Mesenchymal stem cell (in vitro differentiated cells and primary cell): ENCODE results near the gene RRP1B.
"Not testable (repeated sequence)": the region's sequence is repeated elsewhere in the genome, so short reads cannot be mapped to it uniquely, and the experiment has no call there.

Experiments used
- DNase-seq: peaks from one replicate; pipeline ENCODE4 v3.0.0-alpha.2; 2013
- H2AFZ ChIP-seq: one replicate; pipeline ENCODE4 v1.6.1; 2013; ENCODE audit warnings: low read depth, mild to moderate bottlenecking, control low read depth, inconsistent platforms, low read length, moderate library complexity
- H2AK5ac ChIP-seq: 2 replicates; pipeline ENCODE4 v1.6.1; 2013; ENCODE audit warnings: low read length, moderate library complexity, mild to moderate bottlenecking, inconsistent platforms; ENCODE audit not compliant: severe bottlenecking
- H2BK120ac ChIP-seq: one replicate; pipeline ENCODE4 v1.6.1; 2013; ENCODE audit warnings: low read depth, mild to moderate bottlenecking, inconsistent platforms, low read length, moderate library complexity
- H2BK12ac ChIP-seq, 2 experiments: one replicate each; pipeline ENCODE4 v1.6.1; 2013; ENCODE audit warnings: inconsistent platforms in 2 of 2, low read length in 2 of 2, mild to moderate bottlenecking in 2 of 2, moderate library complexity in 2 of 2, control low read depth in 1 of 2
- H2BK15ac ChIP-seq: one replicate; pipeline ENCODE4 v1.6.1; 2013; ENCODE audit warnings: mild to moderate bottlenecking, low read depth, inconsistent platforms; ENCODE audit not compliant: poor library complexity, severe bottlenecking
- H2BK5ac ChIP-seq: 2 replicates; pipeline ENCODE4 v1.6.1; 2013; ENCODE audit warnings: low read depth, mild to moderate bottlenecking, low read length, control low read depth, inconsistent platforms; ENCODE audit not compliant: poor library complexity, severe bottlenecking
- H3K14ac ChIP-seq, 2 experiments: one replicate each; pipeline ENCODE4 v1.6.1; 2013; ENCODE audit warnings: inconsistent platforms in 2 of 2, low read length in 2 of 2, control low read depth in 1 of 2, mild to moderate bottlenecking in 1 of 2, moderate library complexity in 1 of 2
- H3K18ac ChIP-seq, 2 experiments: one replicate each; pipeline ENCODE4 v1.6.1; 2013; ENCODE audit warnings: inconsistent platforms in 2 of 2, low read length in 2 of 2, control low read depth in 1 of 2, low read depth in 1 of 2, mild to moderate bottlenecking in 1 of 2
- H3K23ac ChIP-seq, 2 experiments: one replicate each; pipeline ENCODE4 v1.6.1; 2013; ENCODE audit warnings: inconsistent platforms in 2 of 2, low read length in 2 of 2, mild to moderate bottlenecking in 2 of 2, moderate library complexity in 2 of 2, control low read depth in 1 of 2
- H3K27ac ChIP-seq: 2 replicates; pipeline ENCODE4 v1.5.1; 2013; ENCODE audit warnings: mild to moderate bottlenecking, moderate library complexity, low read length, control low read depth, inconsistent platforms; ENCODE audit not compliant: poor library complexity, severe bottlenecking
- H3K27me3 ChIP-seq, 2 experiments: 2 replicates each; pipeline versions ENCODE4 v1.6.1 to v1.7.0; 2013; ENCODE audit warnings: low read length in 2 of 2, mild to moderate bottlenecking in 2 of 2, moderate library complexity in 2 of 2, control low read depth in 1 of 2, inconsistent platforms in 1 of 2; ENCODE audit not compliant: control insufficient read depth in 1 of 2, insufficient read depth in 1 of 2
- H3K36me3 ChIP-seq, 2 experiments: 2 replicates each; pipeline versions ENCODE4 v1.6.1 to v1.7.0; 2013; ENCODE audit warnings: low read length in 2 of 2, control low read depth in 1 of 2, inconsistent platforms in 1 of 2, low read depth in 1 of 2, mild to moderate bottlenecking in 1 of 2; ENCODE audit not compliant: insufficient read depth in 2 of 2, control insufficient read depth in 1 of 2
- H3K4ac ChIP-seq, 2 experiments: one replicate each; pipeline ENCODE4 v1.6.1; 2013; ENCODE audit warnings: inconsistent platforms in 2 of 2, low read length in 2 of 2, mild to moderate bottlenecking in 2 of 2, moderate library complexity in 2 of 2, control low read depth in 1 of 2, low read depth in 1 of 2
- H3K4me1 ChIP-seq: 2 replicates; pipeline ENCODE4 v1.6.1; 2013; ENCODE audit warnings: low read depth, low read length, control low read depth; ENCODE audit not compliant: control insufficient read depth, insufficient read depth
- H3K4me2 ChIP-seq: 2 replicates; pipeline ENCODE4 v1.6.1; 2013; ENCODE audit warnings: low read length, mild to moderate bottlenecking, inconsistent platforms; ENCODE audit not compliant: poor library complexity, severe bottlenecking
- H3K4me3 ChIP-seq, 2 experiments: 2 replicates each; pipeline versions ENCODE4 v1.5.1 to v1.7.0; 2013; ENCODE audit warnings: low read length in 2 of 2, mild to moderate bottlenecking in 2 of 2, control low read depth in 1 of 2, low read depth in 1 of 2; ENCODE audit not compliant: insufficient read depth in 1 of 2
- H3K79me1 ChIP-seq: replicated peaks from 2 replicates; pipeline ENCODE4 v1.6.1; 2013; ENCODE audit warnings: mild to moderate bottlenecking, control low read depth, low read length, inconsistent platforms; ENCODE audit not compliant: poor library complexity, severe bottlenecking
- H3K9ac ChIP-seq: 2 replicates; pipeline ENCODE4 v1.7.0; 2013; ENCODE audit warnings: mild to moderate bottlenecking, low read length, moderate library complexity
- H3K9me3 ChIP-seq: 2 replicates; pipeline ENCODE4 v1.7.0; 2013; ENCODE audit warnings: mild to moderate bottlenecking, low read length; ENCODE audit not compliant: control insufficient read depth
- H4K8ac ChIP-seq: one replicate; pipeline ENCODE4 v1.6.1; 2013; ENCODE audit warnings: inconsistent platforms, mild to moderate bottlenecking, low read length, moderate library complexity
- H4K91ac ChIP-seq: one replicate; pipeline ENCODE4 v1.6.1; 2013; ENCODE audit warnings: mild to moderate bottlenecking, low read length, inconsistent platforms
- WGBS: methylation state at CpG from one replicate; pipeline ENCODE4 v1.1.7; 2013; ENCODE audit warnings: mixed read lengths; 5-methylcytosine and 5-hydroxymethylcytosine counted together

RRP1B gene

GRCh38 chr21:43614839-43615238 is 44.5 kb upstream of the RRP1B start:
- no peak overlapping the region for H2AFZ ChIP-seq
- no peak overlapping the region for H2AK5ac ChIP-seq
- no peak overlapping the region for H3K4me2 ChIP-seq
- H3K9me3 ChIP-seq = peaks cover 2% of the 10 kb centered on the region
- no peak overlapping the region for H3K4me3 ChIP-seq
- H2BK15ac ChIP-seq = no peak overlapping the region
- no peak overlapping the region for H3K27ac ChIP-seq
- H3K14ac ChIP-seq = no peak overlapping the region
- DNase-seq = no peak
- H3K9ac ChIP-seq = no peak overlapping the region
- no peaks in the 10 kb centered on the region for H3K36me3 ChIP-seq
- H2BK120ac ChIP-seq = no peak overlapping the region
- no peak overlapping the region for H2BK12ac ChIP-seq
- no peak overlapping the region for H3K4ac ChIP-seq
- 91% methylated on average over 5 of the region's 5 CpGs for WGBS
- peaks cover 12% of the 10 kb centered on the region for H3K4me1 ChIP-seq
- H3K27me3 ChIP-seq = peaks cover 0 to under 1% of the 10 kb centered on the region in 2 experiments
- no peak overlapping the region for H3K18ac ChIP-seq
- H4K8ac ChIP-seq = no peak overlapping the region
- H2BK5ac ChIP-seq = no peak overlapping the region
- no peaks in the 10 kb centered on the region for H3K79me1 ChIP-seq
- H4K91ac ChIP-seq = no peak overlapping the region
- no peak overlapping the region for H3K23ac ChIP-seq

GRCh38 chr21:43616861-43617260 is 42.5 kb upstream of the RRP1B start:
- H2BK120ac ChIP-seq, H2BK5ac ChIP-seq, H3K9ac ChIP-seq, H2BK15ac ChIP-seq, H3K23ac ChIP-seq, H2BK12ac ChIP-seq, H3K4me1 ChIP-seq, H4K8ac ChIP-seq, H3K4me3 ChIP-seq, H3K27me3 ChIP-seq, H3K27ac ChIP-seq, H3K36me3 ChIP-seq, DNase-seq, H2AK5ac ChIP-seq, H3K14ac ChIP-seq, H3K18ac ChIP-seq, H3K4ac ChIP-seq, H4K91ac ChIP-seq, H2AFZ ChIP-seq, H3K4me2 ChIP-seq, H3K79me1 ChIP-seq: not testable (repeated sequence)
- H3K9me3 ChIP-seq = peaks cover 12% of the 10 kb centered on the region
- WGBS = no CpG with 5 or more reads among the region's 3 CpGs

DNA sequence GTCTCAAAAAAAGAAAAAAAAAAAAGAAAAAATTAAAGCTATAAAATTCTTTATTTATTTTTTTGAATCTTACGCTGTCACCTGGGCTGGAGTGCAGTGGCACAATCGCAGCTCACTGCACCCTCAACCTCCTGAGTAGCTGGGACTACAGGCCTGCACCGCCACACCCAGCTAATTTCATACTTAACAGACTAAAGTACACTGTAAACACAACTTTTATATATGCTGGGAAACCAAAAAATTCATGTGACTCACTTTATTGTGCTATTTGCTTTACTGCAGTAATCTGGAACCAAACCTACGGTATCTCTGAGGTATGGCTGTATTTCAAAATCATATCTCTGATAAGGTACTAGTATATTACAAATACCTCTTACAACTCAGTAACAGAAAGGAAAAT is 40.4 kb upstream of the RRP1B start:
- H3K79me1 ChIP-seq = no peaks in the 10 kb centered on the region
- no peak overlapping the region for H3K14ac ChIP-seq
- peaks cover 1% of the 10 kb centered on the region for H3K4me1 ChIP-seq
- no peak overlapping the region for H3K4ac ChIP-seq
- no peak overlapping the region for H3K18ac ChIP-seq
- H4K8ac ChIP-seq = no peak overlapping the region
- H4K91ac ChIP-seq = no peak overlapping the region
- no peaks in the 10 kb centered on the region for H3K36me3 ChIP-seq
- no peak overlapping the region for H2BK15ac ChIP-seq
- no peak overlapping the region for H3K4me3 ChIP-seq
- no peak overlapping the region for H2BK5ac ChIP-seq
- no peak overlapping the region for H2AK5ac ChIP-seq
- H3K27ac ChIP-seq = no peak overlapping the region
- H2AFZ ChIP-seq = no peak overlapping the region
- no peak overlapping the region for H3K4me2 ChIP-seq
- peaks cover 12% of the 10 kb centered on the region for H3K9me3 ChIP-seq
- peaks cover 0 to 3% of the 10 kb centered on the region in 2 experiments for H3K27me3 ChIP-seq
- no peak overlapping the region for H3K9ac ChIP-seq
- no peak overlapping the region for H3K23ac ChIP-seq
- no peak overlapping the region for H2BK120ac ChIP-seq
- WGBS = 100% methylated on average over 4 of the region's 4 CpGs
- DNase-seq = no peak
- no peak overlapping the region for H2BK12ac ChIP-seq

GRCh38 chr21:43619344-43619743 is 40.0 kb upstream of the RRP1B start:
- Histone ChIP-seq H3K18ac (no peak overlapping the region), H3K23ac (no peak overlapping the region), H2BK15ac (no peak overlapping the region), H3K9ac (no peak overlapping the region), H2BK5ac (no peak overlapping the region), H3K4me2 (no peak overlapping the region), H3K27ac (no peak overlapping the region), H4K91ac (no peak overlapping the region), H2BK120ac (no peak overlapping the region), H3K9me3 (peaks cover 12% of the 10 kb centered on the region), H3K36me3 (no peaks in the 10 kb centered on the region), H2AK5ac (no peak overlapping the region), H3K27me3 (peaks cover 0 to 3% of the 10 kb centered on the region in 2 experiments), H3K4ac (no peak overlapping the region), H2BK12ac (no peak overlapping the region), H3K4me1 (no peaks in the 10 kb centered on the region), H4K8ac (no peak overlapping the region), H2AFZ (no peak overlapping the region), H3K14ac (no peak overlapping the region), H3K79me1 (no peaks in the 10 kb centered on the region), H3K4me3 (no peak overlapping the region)
- WGBS = 91% methylated on average over 4 of the region's 4 CpGs
- DNase-seq = no peak
